ENCODE measurements around the gene HDAC4.

HDAC4 gene

GRCh38 chr2:239028253-239028619 lies 372.6 kb downstream of the HDAC4 start:
- Mint-ChIP-seq H3K4me3 (no peak overlapping the region), H3K27ac (no peak overlapping the region), H3K9me3 (no peaks in the 10 kb centered on the region), H3K36me3 (ENCODE audit: insufficient read depth) (no peaks in the 10 kb centered on the region), H3K4me1 (ENCODE audit: low read depth in 2 of 2) (no peaks in the 10 kb centered on the region), H3K27me3 (peaks cover 33 to 87% of the 10 kb centered on the region in 2 donors)
- ATAC-seq (replicated peaks) (no peak), DNase-seq (no peak)

GRCh38 chr2:239027391-239028252 lies 373.2 kb downstream of the HDAC4 start:
- ATAC-seq (replicated peaks) = no peak
- no peak overlapping the region for H3K27ac Mint-ChIP-seq
- DNase-seq = no peak
- H3K36me3 Mint-ChIP-seq (ENCODE audit: insufficient read depth) = no peaks in the 10 kb centered on the region
- H3K27me3 Mint-ChIP-seq = peaks cover 35 to 93% of the 10 kb centered on the region in 2 donors
- H3K9me3 Mint-ChIP-seq = no peaks in the 10 kb centered on the region
- H3K4me3 Mint-ChIP-seq = no peak overlapping the region
- H3K4me1 Mint-ChIP-seq (ENCODE audit: low read depth in 2 of 2) = no peaks in the 10 kb centered on the region

GRCh38 chr2:239026711-239027361 lies 374.0 kb downstream of the HDAC4 start:
- DNase-seq (no peak), ATAC-seq (replicated peaks) (no peak)
- Mint-ChIP-seq H3K27me3 (peaks cover 40 to 98% of the 10 kb centered on the region in 2 donors), H3K36me3 (ENCODE audit: insufficient read depth) (no peaks in the 10 kb centered on the region), H3K4me1 (ENCODE audit: low read depth in 2 of 2) (no peaks in the 10 kb centered on the region), H3K4me3 (no peak overlapping the region), H3K27ac (no peak overlapping the region), H3K9me3 (no peaks in the 10 kb centered on the region)

GRCh38 chr2:239025951-239026461 lies 374.8 kb downstream of the HDAC4 start:
- DNase-seq = no peak
- no peak for ATAC-seq (replicated peaks)
- Mint-ChIP-seq H3K4me3 (no peak overlapping the region), H3K27me3 (peaks cover 42 to 100% of the 10 kb centered on the region in 2 donors), H3K36me3 (ENCODE audit: insufficient read depth) (no peaks in the 10 kb centered on the region), H3K9me3 (no peaks in the 10 kb centered on the region), H3K27ac (no peak overlapping the region), H3K4me1 (ENCODE audit: low read depth in 2 of 2) (no peaks in the 10 kb centered on the region)

GRCh38 chr2:239025096-239025801 lies 375.6 kb downstream of the HDAC4 start:
- Mint-ChIP-seq H3K4me1 (ENCODE audit: low read depth in 2 of 2) (no peaks in the 10 kb centered on the region), H3K27ac (no peak overlapping the region), H3K9me3 (no peaks in the 10 kb centered on the region), H3K4me3 (no peak overlapping the region), H3K36me3 (ENCODE audit: insufficient read depth) (no peaks in the 10 kb centered on the region), H3K27me3 (peaks cover 49 to 100% of the 10 kb centered on the region in 2 donors)
- no peak for ATAC-seq (replicated peaks)
- DNase-seq = no peak

- DNase-seq (no peak), ATAC-seq (replicated peaks) (no peak)
- no peaks in the 10 kb centered on the region for H3K9me3 Mint-ChIP-seq
- no peaks in the 10 kb centered on the region for H3K4me1 Mint-ChIP-seq (ENCODE audit: low read depth in 2 of 2)
- H3K36me3 Mint-ChIP-seq (ENCODE audit: insufficient read depth) = no peaks in the 10 kb centered on the region
- H3K27me3 Mint-ChIP-seq = peaks cover 56 to 95% of the 10 kb centered on the region in 2 donors
- no peak overlapping the region for H3K4me3 Mint-ChIP-seq
- no peak overlapping the region for H3K27ac Mint-ChIP-seq
Observed at GRCh38 chr2:239024226-239024625, 376.6 kb downstream of the HDAC4 start.

GRCh38 chr2:239022437-239023260 lies 378.2 kb downstream of the HDAC4 start:
- H3K4me3 Mint-ChIP-seq = no peak overlapping the region
- no peaks in the 10 kb centered on the region for H3K9me3 Mint-ChIP-seq
- DNase-seq (no peak), ATAC-seq (replicated peaks) (no peak)
- H3K4me1 Mint-ChIP-seq (ENCODE audit: low read depth in 2 of 2) = no peaks in the 10 kb centered on the region
- peaks cover 54 to 79% of the 10 kb centered on the region in 2 donors for H3K27me3 Mint-ChIP-seq
- no peaks in the 10 kb centered on the region for H3K36me3 Mint-ChIP-seq (ENCODE audit: insufficient read depth)
- H3K27ac Mint-ChIP-seq = no peak overlapping the region

- ATAC-seq (replicated peaks) = no peak
- Mint-ChIP-seq H3K9me3 (no peaks in the 10 kb centered on the region), H3K4me3 (no peak overlapping the region), H3K4me1 (ENCODE audit: low read depth in 2 of 2) (no peaks in the 10 kb centered on the region), H3K36me3 (ENCODE audit: insufficient read depth) (no peaks in the 10 kb centered on the region), H3K27ac (no peak overlapping the region), H3K27me3 (peaks cover 46 to 71% of the 10 kb centered on the region in 2 donors)
- DNase-seq = no peak
Observed at GRCh38 chr2:239021651-239022436, 379.0 kb downstream of the HDAC4 start.

- DNase-seq (no peak), ATAC-seq (replicated peaks) (no peak)
- H3K4me3 Mint-ChIP-seq = no peak overlapping the region
- H3K9me3 Mint-ChIP-seq = no peaks in the 10 kb centered on the region
- H3K27me3 Mint-ChIP-seq = peaks cover 43 to 65% of the 10 kb centered on the region in 2 donors
- H3K4me1 Mint-ChIP-seq (ENCODE audit: low read depth in 2 of 2) = no peaks in the 10 kb centered on the region
- H3K36me3 Mint-ChIP-seq (ENCODE audit: insufficient read depth) = no peaks in the 10 kb centered on the region
- H3K27ac Mint-ChIP-seq = no peak overlapping the region
Observed at GRCh38 chr2:239021224-239021623, 379.6 kb downstream of the HDAC4 start.

- ATAC-seq (replicated peaks) = no peak
Observed at GRCh38 chr2:239020541-239021041, 380.2 kb downstream of the HDAC4 start.

GRCh38 chr2:239019183-239019581 lies 381.6 kb downstream of the HDAC4 start:
- no peaks in the 10 kb centered on the region for H3K4me1 Mint-ChIP-seq (ENCODE audit: low read depth in 2 of 2)
- no peak overlapping the region for H3K27ac Mint-ChIP-seq
- no peaks in the 10 kb centered on the region for H3K36me3 Mint-ChIP-seq (ENCODE audit: insufficient read depth)
- H3K4me3 Mint-ChIP-seq = no peak overlapping the region
- DNase-seq (no peak), ATAC-seq (replicated peaks) (no peak)
- H3K9me3 Mint-ChIP-seq = no peaks in the 10 kb centered on the region
- H3K27me3 Mint-ChIP-seq = peaks cover 53 to 54% of the 10 kb centered on the region in 2 donors

More at GRCh38 chr2:239020541-239021041, 380.2 kb downstream of the HDAC4 start:
- H3K4me3 Mint-ChIP-seq = no peak overlapping the region
- H3K27me3 Mint-ChIP-seq = peaks cover 49 to 59% of the 10 kb centered on the region in 2 donors
- H3K9me3 Mint-ChIP-seq = no peaks in the 10 kb centered on the region
- no peaks in the 10 kb centered on the region for H3K36me3 Mint-ChIP-seq (ENCODE audit: insufficient read depth)
- no peaks in the 10 kb centered on the region for H3K4me1 Mint-ChIP-seq (ENCODE audit: low read depth in 2 of 2)
- H3K27ac Mint-ChIP-seq = no peak overlapping the region
- no peak for DNase-seq
